PC-3 (cell line): ENCODE data around the gene MFNG.

ENCODE experiments used
- EZH2 ChIP-seq: fragments of 300-600 bp; sonication (generic); IDR thresholded peaks from one replicate; pipeline ENCODE4 v1.6.1; 2017; ENCODE audit warnings: antibody characterized with exemption, mild to moderate bottlenecking, low read length; ENCODE audit not compliant: unreplicated experiment
- TF ChIP-seq, protein P1 (sequence below): fragments of 300-600 bp; sonication (generic); conservative IDR thresholded peaks from 2 replicates; pipeline ENCODE4 v1.5.1; 2017; ENCODE audit warnings: antibody characterized with exemption, low read depth, mild to moderate bottlenecking, low read length

DNA sequence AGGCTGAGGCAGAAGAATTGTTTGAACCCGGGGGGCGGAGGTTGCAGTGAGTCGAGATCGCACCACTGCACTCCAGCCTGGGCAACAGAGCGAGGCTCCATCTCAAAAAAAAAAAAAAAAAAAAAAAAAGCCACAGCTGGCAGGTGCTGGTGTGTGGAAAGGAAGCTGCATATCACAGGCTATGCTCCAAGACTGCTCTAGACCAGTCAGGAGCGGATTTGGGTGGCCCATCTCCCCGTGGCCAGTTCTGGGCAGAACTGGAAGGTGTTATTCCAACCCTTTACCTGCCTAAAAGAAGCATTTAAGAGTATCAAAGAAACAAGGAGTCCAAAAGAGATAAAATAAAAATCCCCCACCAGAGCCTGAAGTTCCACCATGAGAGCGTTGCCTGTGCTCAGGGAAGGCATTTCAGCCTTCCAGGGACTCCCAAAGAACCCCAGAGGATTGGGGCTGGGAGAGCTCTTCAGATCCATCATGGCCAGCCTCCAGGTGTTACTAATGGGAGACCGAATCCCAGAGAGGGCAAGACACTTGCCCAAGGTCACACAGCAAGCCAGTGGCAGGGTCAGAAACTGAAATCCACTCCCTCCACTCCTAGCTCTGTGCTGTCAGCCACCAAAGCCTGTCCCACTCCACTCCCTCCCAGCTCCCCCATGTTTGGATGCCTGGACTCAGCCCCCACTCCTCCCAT lies 14.3 kb downstream of the MFNG start:
- TF ChIP-seq EZH2 = no peak
- TF ChIP-seq, protein P1, sequence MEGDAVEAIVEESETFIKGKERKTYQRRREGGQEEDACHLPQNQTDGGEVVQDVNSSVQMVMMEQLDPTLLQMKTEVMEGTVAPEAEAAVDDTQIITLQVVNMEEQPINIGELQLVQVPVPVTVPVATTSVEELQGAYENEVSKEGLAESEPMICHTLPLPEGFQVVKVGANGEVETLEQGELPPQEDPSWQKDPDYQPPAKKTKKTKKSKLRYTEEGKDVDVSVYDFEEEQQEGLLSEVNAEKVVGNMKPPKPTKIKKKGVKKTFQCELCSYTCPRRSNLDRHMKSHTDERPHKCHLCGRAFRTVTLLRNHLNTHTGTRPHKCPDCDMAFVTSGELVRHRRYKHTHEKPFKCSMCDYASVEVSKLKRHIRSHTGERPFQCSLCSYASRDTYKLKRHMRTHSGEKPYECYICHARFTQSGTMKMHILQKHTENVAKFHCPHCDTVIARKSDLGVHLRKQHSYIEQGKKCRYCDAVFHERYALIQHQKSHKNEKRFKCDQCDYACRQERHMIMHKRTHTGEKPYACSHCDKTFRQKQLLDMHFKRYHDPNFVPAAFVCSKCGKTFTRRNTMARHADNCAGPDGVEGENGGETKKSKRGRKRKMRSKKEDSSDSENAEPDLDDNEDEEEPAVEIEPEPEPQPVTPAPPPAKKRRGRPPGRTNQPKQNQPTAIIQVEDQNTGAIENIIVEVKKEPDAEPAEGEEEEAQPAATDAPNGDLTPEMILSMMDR = no peak
